Inferior parietal cortex (tissue), 1 donor: ENCODE measurements around the gene HTT.

Experiments used
- DNase-seq: peaks from one replicate; pipeline ENCODE4 v3.0.0-alpha.2; 2016; ENCODE audit errors: extremely low spot score

The HTT gene

DNA sequence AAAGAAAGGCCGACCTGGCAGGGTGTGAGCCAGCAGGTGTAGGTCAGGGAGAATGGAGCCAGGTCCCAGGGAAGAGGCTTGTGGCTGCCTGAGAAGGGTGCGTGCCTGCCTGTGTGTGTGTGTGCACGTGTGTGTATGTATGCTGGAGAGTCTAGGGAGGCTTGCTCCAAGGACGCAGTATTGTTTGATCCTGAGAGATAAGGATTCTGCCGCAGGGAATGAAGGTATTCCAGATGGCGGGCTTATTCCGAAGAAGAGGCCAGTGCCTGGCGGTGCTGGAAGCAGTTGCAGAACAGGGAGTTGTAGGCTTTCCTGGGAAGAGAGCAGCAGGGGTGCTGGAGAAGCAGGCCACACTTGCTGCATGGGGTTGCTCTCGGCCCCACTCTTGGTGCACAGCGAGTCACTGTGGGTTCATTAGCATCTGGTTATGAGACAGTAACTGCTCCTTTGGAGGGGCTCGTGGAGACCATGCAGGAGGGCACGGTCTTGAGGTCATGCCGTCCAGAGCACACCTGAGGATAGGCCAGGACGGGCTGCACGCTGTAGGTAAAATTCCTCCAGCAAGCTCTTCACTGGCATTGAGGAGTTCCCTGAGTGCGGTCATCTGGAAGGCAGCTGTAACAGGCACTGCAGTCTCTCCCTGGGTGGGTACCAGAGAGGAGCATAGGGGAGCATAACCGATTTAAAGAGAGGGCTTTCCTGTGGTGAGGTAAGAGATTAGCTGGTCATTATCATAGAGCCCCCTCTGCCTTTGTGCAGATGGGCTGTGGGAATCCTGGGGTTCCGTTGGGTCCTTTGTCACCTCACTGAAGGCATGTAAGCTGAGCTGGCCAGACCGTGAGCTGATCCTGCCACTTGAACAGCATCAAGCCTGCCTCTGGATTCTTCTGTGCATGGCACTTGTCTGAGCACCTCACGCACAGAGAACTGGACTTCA is 144.6 kb downstream of the HTT start:
- DNase-seq: no peak

- DNase-seq: no peak
Measured at GRCh38 chr4:3219761-3220475, 145.4 kb downstream of the HTT start.

DNA sequence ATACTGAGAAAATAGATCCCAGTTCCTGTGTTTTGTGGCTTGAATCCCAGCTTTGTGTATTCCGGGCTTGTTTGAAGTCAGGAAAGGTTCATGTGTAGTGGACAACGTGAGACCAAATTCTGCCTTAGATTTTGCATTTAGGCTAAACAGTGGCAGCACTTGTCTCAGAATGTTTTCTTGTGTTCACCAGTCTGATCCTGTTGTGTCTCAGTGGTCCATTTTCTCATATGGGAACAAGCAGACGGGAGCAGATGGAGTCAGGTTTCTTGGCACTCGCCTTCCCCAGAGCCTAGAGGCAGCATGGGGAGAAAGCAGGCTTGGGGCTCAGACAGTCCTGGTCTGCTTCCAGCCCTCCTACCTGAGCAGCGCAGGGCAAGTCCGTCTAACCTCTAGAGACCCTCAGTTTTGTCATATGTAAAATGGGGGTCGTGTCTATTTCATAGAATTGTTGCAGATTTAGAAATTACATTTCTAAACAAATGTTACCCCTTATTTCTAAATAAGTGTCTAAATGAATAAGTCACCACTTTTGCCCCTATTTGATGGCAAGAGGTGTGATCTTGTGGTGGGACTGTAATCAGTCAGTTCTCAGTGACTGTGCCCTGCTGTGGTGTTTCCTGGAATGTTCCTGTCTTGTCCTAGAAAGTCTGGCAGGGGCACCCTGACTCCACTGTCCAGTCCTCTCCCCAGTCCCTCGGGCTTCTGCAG is 146.1 kb downstream of the HTT start:
- DNase-seq: no peak

- no peak for DNase-seq
Measured at GRCh38 chr4:3221184-3221494, 146.7 kb downstream of the HTT start.

GRCh38 chr4:3221996-3222395 is 147.5 kb downstream of the HTT start:
- DNase-seq: no peak

- no peak for DNase-seq
Measured at GRCh38 chr4:3223346-3223745, 148.9 kb downstream of the HTT start.

DNA sequence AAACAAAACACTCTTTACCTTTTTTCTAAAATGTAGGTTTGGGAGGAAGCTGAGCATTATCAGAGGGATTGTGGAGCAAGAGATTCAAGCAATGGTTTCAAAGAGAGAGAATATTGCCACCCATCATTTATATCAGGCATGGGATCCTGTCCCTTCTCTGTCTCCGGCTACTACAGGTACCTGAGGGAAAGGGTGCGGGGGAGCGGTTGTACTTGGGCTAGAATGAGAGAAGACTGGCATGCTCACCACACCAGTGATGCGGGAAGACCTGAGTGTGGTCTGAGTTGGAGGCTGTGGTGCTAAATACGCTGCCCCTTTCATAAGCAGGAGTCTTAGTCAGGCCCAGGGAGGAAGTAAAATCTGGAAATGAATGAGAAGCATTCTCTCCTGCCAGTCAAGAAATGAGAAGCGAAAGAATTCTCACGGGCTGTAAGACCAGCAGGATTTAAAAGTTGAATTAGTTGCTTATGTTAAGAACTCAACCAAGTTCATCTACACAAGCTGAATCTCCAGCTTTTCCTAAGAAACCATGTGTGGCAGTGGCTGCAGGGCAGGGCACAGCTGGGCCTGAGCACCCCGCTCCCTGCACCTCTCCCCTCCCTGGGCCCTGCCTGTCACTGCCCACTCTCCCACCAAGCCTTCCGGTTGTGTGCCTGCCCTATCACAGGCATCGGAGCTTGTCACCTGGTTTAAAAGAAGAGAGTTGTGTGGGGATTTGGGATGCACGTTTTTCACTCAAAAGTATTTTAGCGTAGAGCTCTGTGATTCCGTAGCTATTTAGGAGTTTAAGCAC is 149.7 kb downstream of the HTT start:
- no peak for DNase-seq

- no peak for DNase-seq
Measured at GRCh38 chr4:3225071-3225850, 150.8 kb downstream of the HTT start.

GRCh38 chr4:3225936-3226335 is 151.5 kb downstream of the HTT start:
- no peak for DNase-seq

DNA sequence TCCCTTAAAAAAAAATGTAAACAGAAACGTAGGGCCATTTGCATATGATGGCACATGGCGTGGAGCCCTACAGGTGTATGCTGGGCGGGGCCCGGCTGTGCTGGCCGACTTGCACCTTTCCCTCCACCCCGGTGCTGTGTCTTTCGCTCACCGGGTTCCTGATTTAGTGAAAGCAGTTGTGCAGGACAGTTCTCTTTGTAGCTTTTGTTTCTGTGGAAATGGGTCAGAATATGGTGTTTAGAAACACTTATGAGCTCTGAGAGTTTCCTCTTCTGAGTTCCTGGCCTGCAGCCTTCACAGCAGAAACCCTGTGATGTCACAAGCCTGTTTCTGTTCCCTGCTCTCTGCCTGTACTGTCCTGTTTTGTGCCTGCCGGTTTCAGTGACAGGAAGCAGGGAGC is 152.0 kb downstream of the HTT start:
- no peak for DNase-seq

DNA sequence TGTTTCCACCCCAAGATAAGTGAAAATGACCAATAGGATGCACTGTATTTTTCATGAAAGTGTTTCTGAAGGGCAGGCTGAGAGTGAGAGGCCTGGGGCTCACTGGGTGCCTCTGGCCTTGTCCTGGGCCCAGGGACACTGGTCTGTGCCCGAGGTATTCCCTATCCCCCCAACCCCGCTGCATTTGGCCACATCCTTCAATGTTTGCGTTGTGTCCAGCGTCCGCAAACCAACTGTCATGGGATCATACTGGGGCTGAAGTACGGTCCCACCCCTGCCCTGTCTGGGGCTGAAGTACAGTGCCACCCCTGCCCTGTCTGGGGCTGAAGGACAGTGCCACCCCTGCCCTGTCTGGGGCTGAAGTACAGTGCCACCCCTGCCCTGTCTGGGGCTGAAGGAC is 152.5 kb downstream of the HTT start:
- DNase-seq: no peak

DNA sequence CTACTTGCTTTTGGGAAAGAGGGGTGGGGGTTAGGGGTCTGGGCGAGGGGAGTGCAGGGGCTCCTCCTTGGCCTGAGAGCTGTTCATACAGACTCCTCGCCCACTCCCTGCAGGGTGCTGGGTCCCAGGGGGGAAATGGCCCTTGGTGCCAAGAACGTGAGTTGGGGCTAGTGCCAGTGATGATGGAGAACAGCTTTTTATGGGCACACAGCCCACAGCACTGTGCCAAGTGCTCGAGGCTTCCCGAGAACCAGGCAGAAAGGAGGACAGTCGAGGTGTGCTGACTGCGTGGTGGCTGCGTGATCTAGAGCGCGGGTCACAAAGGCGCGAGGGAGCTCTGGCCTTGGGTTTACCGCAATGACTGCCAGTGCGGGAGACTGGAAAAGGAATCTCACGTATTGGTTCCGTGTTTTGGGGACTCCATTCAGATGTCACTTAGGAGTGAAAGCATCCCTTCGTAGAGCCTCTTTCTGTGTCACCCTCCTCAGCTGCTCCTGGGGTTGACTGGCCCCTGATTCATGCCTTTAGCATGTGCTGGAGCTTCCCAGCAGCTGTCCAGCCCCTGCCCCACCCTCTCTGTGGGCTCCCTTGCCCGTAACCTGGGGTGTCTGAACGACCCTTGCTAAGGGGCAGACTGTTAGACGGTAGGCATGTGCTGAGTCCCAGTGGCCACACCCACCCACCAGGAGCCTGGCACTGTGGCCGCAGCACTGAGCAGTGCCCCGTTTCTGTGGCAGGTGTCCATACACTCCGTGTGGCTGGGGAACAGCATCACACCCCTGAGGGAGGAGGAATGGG is 153.6 kb downstream of the HTT start:
- DNase-seq: no peak

GRCh38 chr4:3228881-3229280 is 154.4 kb downstream of the HTT start:
- DNase-seq: no peak

DNA sequence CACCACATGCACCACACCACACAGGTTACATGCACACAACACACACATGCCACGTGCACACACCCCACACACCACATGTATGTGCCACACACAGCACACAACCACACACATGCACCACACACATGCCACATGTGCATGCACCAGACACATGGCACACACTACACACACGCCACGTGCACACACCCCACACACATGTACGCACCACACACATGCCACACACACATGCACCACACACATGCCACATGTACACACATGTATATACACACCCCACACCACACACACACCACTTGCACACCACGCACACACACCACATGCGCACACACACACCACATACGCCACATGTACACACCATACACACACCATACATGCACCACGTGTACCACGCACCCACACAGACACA is 154.8 kb downstream of the HTT start:
- no peak for DNase-seq

DNA sequence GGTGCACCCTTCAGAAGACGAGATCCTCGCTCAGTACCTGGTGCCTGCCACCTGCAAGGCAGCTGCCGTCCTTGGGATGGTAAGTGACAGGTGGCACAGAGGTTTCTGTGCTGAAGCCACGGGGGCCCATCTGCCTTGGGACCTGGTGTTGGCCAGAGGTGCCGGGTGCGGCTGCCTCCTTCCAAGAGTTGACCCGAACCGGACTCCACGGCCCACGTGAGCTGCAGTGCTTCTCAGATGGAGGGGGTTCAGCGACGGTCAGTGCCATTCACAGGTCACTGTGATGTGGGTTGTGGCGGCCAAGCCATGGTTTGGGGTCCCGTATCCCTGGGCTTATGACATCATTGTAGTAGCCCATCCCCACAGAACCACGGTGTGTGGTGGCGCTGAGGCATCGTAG is 155.5 kb downstream of the HTT start:
- no peak for DNase-seq

DNA sequence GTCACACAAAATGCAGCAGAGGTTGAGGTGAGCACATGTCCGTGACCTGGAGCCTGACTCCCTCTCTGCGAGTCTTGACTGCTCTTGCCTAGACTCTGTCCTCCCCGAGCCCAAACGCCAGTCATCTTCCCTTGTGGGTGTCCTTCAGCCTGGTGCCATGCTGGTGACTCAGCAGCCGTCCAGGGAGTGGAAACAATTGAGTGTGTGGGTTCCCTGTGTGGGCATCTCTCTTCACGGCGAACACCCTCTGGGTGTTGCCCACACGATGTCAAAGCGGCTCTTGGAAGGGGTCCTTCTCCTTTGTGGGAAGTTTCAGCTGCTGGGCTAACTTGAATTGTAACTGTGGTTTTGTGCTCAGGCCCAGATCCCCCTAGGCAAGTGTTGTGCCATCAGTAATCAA is 157.0 kb downstream of the HTT start:
- DNase-seq: no peak

- no peak for DNase-seq
Measured at GRCh38 chr4:3232001-3232400, 157.5 kb downstream of the HTT start.

GRCh38 chr4:3232871-3233271 is 158.4 kb downstream of the HTT start:
- no peak for DNase-seq

- no peak for DNase-seq
Measured at GRCh38 chr4:3233391-3234071, 159.1 kb downstream of the HTT start.
